ENCODE results near the gene PDIA3. TPM values are rescaled to one million over a fixed set of nuclear protein-coding genes. Genes with fewer than 3 reads are reported as not detected.

The PDIA3 gene
- total and polyA plus RNA-seq, 2 of the 13 experiments (the other 11 are each of a cell fraction or from before 2014, with no cell fraction given): 238 to 433 TPM

GRCh38 chr15:43792761-43793476 is 46.7 kb downstream of the PDIA3 start (continued):
- TF ChIP-seq ZNF704 (CRISPR knock-in tag; IDR thresholded peaks at IDR 0.05; ENCODE audit: borderline replicate concordance) (no peak), FOXA3 (CRISPR knock-in tag; IDR thresholded peaks at IDR 0.05) (no peak), KMT2A (CRISPR knock-in tag; IDR thresholded peaks at IDR 0.05) (no peak), CBX2 (IDR thresholded peaks at IDR 0.05; ENCODE audit: low read depth, low read length) (no peak), CBX2 (CRISPR knock-in tag; IDR thresholded peaks at IDR 0.05; ENCODE audit: low read depth) (no peak), PAXIP1 (CRISPR knock-in tag; conservative IDR thresholded peaks at IDR 0.05) (no peak), ZNF260 (CRISPR knock-in tag; IDR thresholded peaks at IDR 0.05; ENCODE audit: borderline replicate concordance, low read depth) (no peak), NFKB2 (CRISPR knock-in tag; IDR thresholded peaks at IDR 0.05; ENCODE audit: borderline replicate concordance) (no peak), ZNF644 (CRISPR knock-in tag; IDR thresholded peaks at IDR 0.05; ENCODE audit: low read depth) (no peak), KDM5B (CRISPR knock-in tag; IDR thresholded peaks at IDR 0.05; ENCODE audit: borderline replicate concordance) (0 out of 2 replicates have a peak, but pooled peaks have one; percentile 8), SRSF9 (IDR thresholded peaks at IDR 0.05; ENCODE audit: borderline replicate concordance, insufficient read depth, low read depth, low read length, poor library complexity, severe bottlenecking) (no peak), ZNF550 (CRISPR knock-in tag; IDR thresholded peaks at IDR 0.05; ENCODE audit: borderline replicate concordance) (no peak), PAX8 (CRISPR knock-in tag; IDR thresholded peaks at IDR 0.05; ENCODE audit: borderline replicate concordance) (no peak), MTA3 (CRISPR knock-in tag; IDR thresholded peaks at IDR 0.05) (no peak), RFXANK (CRISPR knock-in tag; IDR thresholded peaks at IDR 0.05) (no peak), ZNF383 (CRISPR knock-in tag; IDR thresholded peaks at IDR 0.05; ENCODE audit: borderline replicate concordance) (no peak), SNAPC4 (CRISPR knock-in tag; IDR thresholded peaks at IDR 0.05) (no peak; the same call in 1 of the 2 replicates), ZNF761 (CRISPR knock-in tag; conservative IDR thresholded peaks at IDR 0.05) (no peak), CHD2 (IDR thresholded peaks at IDR 0.05; ENCODE audit: low read depth, low read length) (no peak)

Data from HepG2 (cell line).